ENCODE results near the gene NR5A2.

NR5A2 gene

DNA sequence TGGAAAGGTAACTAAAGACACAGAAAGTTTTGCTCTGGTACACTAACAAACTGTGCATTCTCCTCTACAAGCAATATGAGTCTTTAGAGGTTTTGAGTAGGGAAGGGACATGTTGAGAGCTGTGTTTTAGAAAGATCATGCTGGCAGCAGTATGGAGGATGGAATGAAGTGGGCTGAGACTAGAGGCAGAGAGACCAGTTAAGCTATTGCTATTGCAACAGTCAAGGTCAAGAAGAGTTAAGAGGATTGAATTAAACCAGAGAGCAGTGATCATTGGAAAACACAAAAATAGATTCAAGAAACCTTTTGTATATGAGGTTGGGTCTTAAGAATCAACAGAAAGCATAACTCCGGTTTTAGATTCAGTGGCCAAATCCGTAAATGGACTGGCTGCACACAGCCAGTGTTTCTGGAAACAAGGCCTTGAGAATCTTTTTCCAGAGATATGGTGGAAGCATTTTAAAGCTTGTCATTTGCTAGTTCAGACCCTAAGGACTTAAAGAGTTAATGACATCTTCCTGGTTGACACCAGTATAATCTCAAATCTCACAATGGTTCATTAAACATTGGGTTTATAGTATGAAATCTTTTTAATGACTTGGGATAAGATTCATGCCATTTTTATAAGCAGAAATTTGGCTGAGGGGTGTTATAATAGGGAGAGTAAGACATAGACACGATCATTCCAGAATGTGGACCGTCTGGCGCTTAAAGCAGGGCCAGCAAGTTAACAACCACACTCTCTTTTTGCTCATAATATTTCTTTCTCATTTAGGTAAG lies 177.9 kb downstream of the NR5A2 start:
- DNase-seq (ENCODE audit: low spot score) = no peak

DNA sequence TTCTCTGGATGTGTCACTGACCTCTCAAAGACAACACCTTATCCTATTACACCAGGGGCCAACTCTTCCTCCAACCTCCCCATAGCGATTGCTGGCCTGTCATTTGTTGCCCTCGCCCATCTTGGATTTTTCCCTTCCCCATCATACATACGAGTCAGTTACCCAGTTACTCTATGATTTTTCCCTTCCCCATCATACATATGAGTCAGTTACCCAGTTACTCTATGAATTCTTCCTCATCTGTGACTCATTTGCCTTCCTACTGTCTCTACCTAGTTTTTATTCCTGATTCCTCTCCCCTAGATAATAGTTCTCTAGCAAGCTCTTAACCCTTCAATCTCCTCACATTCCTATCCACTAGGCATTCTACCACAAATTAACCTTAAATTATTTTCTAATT lies 178.8 kb downstream of the NR5A2 start:
- no peak for DNase-seq (ENCODE audit: low spot score)

DNA sequence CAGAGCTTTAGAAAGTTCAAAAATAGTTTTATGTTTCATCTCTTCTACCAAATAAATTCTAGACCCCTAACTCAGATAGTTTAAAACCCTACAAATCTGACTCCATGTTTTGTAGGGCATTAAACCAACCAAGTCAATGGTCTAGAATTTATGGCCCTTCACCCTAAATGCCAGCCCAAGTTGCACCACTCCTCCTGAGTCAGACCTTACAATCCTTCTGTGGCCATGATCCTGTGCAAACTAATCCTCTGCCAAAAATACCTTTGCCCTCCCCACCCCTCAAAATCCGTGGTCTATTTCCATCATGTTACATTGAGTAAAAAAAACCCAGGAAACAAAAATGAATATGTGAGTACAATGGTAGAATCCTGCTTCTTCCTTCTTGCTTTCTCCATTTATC lies 179.3 kb downstream of the NR5A2 start:
- no peak for DNase-seq (ENCODE audit: low spot score)

DNA sequence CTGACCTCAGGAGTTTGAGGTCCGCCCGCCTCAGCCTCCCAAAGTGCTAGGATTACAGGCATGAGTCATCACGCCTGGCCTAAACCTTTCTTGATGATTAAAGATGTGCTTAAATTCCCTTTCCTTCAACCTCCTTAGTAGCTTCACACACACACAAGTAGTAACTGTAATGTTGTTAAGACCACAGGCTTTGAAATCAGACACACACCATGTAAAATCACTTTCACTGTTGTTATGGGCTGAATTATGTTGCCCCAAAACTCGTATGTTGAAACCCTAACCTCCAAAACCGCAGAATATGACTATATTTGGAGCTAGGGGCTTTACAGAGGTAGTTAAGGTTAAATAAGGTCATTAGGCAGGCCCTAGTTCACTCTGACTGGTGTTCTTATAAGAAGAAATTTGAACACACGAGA lies 180.2 kb downstream of the NR5A2 start:
- no peak for DNase-seq (ENCODE audit: low spot score)

DNA sequence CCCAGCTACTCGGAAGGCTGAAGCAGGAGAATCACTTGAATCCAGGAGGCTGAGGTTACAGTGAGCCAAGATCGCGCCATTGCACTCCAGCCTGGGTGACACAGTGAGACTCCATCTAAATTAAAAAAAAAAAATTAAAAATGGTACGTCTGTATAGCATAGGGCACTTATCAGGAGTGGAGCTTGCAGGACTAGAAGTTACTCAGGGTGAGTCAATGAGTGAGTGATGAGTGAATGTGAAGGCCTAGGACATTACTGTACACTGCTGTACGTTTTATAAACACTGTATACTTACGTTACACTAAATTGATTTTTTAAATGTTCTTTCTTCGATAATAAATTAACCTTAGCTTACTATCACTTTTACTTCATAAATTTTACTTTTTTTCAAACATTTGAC lies 183.6 kb downstream of the NR5A2 start:
- no peak for DNase-seq (ENCODE audit: low spot score)

DNA sequence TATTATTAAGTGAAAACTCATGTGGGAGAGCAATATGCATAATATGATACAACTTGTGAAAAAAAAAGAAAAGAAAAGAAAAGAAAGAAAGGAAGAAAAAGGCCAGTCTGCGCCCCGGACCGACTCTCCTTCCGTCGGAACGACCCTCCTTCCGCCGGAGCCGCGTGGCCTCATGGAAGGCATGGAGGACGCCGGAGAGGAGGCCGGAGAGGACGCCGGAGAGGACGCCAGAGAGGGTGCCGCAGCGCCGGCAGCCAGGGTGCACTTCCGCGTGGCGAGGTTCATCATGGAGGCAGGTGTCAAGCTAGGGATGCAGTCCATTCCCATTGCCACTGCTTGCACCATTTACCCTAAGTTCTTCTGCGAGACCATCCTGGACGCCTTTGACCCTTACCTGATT lies 185.9 kb downstream of the NR5A2 start:
- DNase-seq (ENCODE audit: low spot score) = no peak

DNA sequence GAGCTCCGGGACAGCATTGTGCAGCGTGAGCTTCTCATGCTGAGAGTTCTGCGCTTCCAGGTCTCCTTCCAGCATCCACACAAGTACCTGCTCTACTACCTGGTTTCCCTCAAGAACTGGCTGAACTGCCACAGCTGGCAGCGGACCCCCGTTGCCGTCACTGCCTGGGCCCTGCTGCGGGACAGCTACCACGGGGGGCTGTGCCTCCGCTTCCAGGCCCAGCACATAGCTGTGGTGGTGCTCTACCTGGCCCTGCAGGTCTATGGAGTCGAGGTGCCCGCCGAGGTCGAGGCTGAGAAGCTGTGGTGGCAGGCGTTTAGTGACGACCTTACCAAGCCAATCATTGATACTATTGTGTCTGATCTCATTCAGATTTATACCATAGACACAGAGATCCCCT lies 186.4 kb downstream of the NR5A2 start:
- no peak for DNase-seq (ENCODE audit: low spot score)

DNA sequence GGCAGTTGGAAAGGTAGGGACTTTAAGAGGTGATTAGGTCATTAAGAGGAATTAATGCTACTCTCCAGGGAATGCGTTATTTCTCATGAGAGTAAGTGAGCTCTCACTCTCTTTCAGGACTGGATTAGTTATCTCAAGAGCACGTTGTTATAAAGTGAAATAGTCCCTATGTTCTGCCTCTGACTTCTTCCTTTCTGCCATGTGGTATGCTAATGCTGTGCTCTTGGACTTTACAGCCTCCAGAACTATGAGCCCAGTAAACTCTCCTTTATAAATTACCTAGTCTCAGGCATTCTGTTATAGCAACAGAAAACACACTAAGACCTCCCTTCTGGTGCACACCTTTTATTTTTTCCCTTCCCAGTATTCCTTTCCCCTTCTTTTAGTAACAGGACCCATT lies 187.8 kb downstream of the NR5A2 start:
- no peak for DNase-seq (ENCODE audit: low spot score)

DNA sequence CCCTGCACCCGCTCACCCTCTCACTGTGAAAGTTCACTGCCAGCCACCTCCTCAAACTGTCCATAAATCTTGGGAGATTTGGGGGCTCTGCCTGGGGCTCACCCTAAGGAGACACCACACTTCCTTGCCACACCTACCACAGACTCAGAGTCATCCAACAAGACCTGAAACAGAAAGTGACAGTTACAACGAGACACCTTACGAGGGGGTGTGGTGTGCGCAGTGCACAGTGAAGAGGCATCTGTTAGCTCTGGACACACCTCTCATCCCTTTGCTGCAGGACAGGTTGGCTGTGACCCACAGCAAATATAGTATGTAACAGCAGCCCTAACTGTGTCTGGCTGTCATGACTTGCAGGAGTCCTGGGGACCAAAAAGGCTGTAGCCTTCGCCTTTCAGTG lies 190.2 kb downstream of the NR5A2 start:
- DNase-seq (ENCODE audit: low spot score) = no peak

DNA sequence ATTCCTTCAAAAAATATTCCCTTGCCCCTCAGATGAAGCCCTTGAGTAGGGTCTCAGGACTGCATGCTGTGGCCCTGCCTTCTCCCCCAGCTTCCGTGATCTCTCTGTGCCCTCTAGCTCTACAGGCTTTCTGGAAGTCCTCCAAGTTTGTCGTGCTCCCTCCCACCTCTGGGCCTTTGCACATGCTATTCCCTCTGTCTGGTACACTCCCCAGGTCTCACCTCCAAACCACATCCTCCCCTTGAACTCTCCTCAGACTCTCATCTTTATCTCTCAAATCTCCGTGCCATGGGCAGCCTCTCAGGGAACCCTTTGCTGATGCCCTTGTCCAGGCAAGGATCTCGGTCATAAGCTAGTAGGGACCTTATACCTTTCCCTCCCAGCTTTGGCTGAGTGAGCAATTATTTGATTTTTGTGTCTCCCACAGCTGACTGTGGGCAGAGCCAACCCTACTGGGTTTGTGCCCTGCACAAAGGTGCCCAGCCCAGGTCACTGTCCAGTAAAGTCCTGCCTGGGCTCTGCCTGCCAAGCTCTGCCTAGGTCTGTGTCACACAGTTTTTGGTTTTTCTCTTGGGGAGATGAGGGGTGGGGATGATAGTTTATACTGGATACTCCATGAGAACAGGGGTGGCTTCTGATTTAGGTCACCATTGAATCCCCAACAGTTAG lies 194.2 kb downstream of the NR5A2 start:
- DNase-seq (ENCODE audit: low spot score) = no peak

DNA sequence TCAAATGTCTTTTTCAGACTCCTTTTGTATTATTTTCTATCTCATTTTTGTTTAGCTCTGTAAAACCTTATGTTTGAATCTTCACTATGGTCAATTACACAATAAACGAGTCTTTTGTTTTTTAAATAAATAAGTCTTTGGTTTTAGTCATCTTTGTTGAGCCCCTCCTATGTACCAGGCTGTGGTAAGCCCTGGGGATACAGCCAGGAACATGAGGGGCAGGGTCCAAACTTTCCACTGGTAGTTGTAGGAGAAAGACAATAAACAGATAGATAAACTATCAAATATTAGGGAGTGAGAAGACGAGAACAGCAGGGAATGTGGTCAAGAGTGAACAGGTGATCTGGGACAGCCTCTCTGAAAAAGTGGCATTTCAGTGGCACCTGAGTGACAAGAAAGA lies 195.7 kb downstream of the NR5A2 start:
- DNase-seq (ENCODE audit: low spot score) = no peak

DNA sequence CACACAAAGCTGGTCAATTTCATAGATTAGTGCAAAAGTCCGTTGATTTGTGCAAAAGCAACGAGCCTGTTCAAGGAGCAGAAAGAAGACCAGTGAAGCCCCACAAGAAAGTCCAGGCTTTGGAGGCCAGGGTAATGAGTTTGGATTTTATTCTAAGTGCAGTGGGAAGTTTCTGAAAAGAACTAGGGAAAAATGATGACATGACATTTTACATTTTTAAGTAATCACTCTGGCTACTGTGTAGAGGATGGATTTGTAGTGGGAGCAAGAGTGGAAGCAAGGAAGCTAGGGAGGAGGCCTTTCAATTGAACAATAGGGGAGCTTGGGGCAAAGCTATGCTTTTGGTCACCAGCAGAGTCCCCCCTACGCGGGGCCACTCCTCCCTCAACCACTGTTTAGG lies 196.1 kb downstream of the NR5A2 start:
- DNase-seq (ENCODE audit: low spot score) = no peak

DNA sequence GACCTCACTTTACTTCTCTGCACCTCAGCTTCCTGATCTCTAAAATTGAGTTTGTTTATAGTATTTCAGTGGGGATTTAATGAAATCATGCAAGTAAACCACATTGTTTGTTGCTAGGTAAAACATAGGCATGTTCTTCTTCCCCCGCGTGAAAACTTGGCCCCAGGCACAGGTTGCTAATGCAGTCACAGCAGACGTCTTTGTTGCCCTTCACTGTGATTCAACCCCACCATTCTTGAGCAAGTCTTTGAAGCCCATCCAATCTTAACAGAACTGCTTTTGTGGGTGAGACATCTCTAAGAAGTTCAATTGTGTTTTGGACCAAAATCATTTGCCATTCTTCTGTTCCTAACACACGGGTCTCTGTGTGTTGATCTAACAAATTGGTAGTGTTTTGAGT lies 196.8 kb downstream of the NR5A2 start:
- no peak for DNase-seq (ENCODE audit: low spot score)

DNA sequence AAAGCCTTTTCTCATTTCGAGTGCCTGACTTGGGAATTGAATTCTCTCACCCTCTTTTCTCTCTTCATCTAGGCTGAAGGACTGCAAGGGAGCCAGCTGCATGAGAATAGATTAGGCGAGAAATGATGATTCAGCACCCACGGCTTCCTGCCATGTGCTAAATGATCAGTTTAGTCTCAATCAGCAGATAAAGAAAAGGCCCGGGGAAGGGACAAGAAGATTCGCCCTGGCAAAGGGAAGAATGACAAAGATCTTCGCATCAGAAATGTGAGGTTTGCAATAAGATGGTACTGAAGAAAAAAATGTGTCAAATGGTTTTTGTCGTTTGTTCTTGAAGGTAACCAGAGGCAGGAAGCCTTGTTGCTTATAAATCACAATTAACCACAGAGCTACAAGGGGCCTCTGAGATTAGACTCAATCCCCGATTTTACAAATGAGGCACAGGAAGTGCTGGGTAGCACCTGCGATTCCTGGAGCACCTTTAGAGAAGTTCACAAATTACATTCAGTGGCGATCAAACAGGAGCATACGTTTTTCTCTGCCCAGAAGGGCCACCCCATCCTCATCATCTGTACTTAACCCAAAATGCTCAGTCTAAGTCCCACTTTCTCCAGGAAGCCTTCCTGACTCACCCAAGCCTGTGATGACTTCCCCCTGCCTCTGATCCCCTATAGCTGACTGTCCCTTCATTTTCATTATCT lies 198.9 kb downstream of the NR5A2 start:
- no peak for DNase-seq (ENCODE audit: low spot score)

DNA sequence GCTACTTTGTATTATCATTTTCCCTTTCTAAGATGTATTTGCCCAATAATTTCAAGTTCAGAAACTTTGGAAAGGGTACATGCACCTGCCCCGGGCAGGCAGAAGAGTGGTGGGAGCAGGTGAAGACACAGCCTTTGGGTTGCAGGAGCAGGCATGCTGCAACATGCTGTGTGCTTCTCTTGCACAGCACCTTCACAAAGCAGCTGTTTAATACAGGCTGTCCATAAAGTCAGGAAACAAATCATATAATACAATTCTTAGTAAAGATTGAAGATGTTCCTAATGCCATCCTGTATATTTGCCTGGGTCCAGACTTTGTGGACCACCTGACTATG lies 199.4 kb downstream of the NR5A2 start:
- DNase-seq (ENCODE audit: low spot score) = no peak

Small RNAs within 50 kb of the gene (small RNA-seq; reads per million reads assigned to genes)
- 0 reads per million in 2 experiments for gene RNU6-570P
- gene RNU6-609P = 0 reads per million in 2 experiments
- 0 reads per million in 2 experiments for gene RNU6-716P
